Hippocampal formation (tissue), 2 donors: Measurements from ENCODE around the gene GLUD1.
"Not testable (repeated sequence)": the region's sequence is repeated elsewhere in the genome, so short reads cannot be mapped to it uniquely, and the experiment has no call there.

Source experiments
- DNase-seq, 2 donors: peaks; one replicate each; lab custom pipeline; 2025; lab: John Stamatoyannopoulos, UW

GLUD1 gene

GRCh38 chr10:87045434-87045938, 49.2 kb downstream of the GLUD1 start:
- no peak for DNase-seq

- DNase-seq = not testable (repeated sequence)
These were observed 51.1 kb downstream of the GLUD1 start for GRCh38 chr10:87043579-87043978.

GRCh38 chr10:87038786-87039185, 55.9 kb downstream of the GLUD1 start:
- no peak for DNase-seq

- DNase-seq = no peak
These were observed 56.3 kb downstream of the GLUD1 start for GRCh38 chr10:87038286-87038717.

- no peak for DNase-seq
These were observed 58.0 kb downstream of the GLUD1 start for GRCh38 chr10:87036623-87037022.

GRCh38 chr10:87030912-87031635, 63.6 kb downstream of the GLUD1 start:
- DNase-seq = no peak

- DNase-seq = not testable (repeated sequence)
These were observed 64.2 kb downstream of the GLUD1 start for GRCh38 chr10:87030419-87030818.

- not testable (repeated sequence) for DNase-seq
These were observed 67.7 kb downstream of the GLUD1 start for GRCh38 chr10:87026747-87027508.

- DNase-seq = not testable (repeated sequence)
These were observed 69.2 kb downstream of the GLUD1 start for GRCh38 chr10:87025285-87025958.

GRCh38 chr10:87020056-87020455, 74.6 kb downstream of the GLUD1 start, which contains the start of gene FAM25A:
Gene FAM25A (plus strand): TSS chr10:87020294. CDS start chr10:87020325, 31 bp downstream.
- DNase-seq = not testable (repeated sequence)

GRCh38 chr10:87019504-87019903, 75.1 kb downstream of the GLUD1 start:
- not testable (repeated sequence) for DNase-seq

GRCh38 chr10:87019066-87019465, 75.6 kb downstream of the GLUD1 start:
- not testable (repeated sequence) for DNase-seq

GRCh38 chr10:87018127-87018526, 76.5 kb downstream of the GLUD1 start:
- not testable (repeated sequence) for DNase-seq

GRCh38 chr10:87014986-87015716, 79.5 kb downstream of the GLUD1 start:
- not testable (repeated sequence) for DNase-seq

- DNase-seq = not testable (repeated sequence)
These were observed 81.1 kb downstream of the GLUD1 start for GRCh38 chr10:87013528-87013927.

GRCh38 chr10:87009134-87009696, 85.4 kb downstream of the GLUD1 start:
- not testable (repeated sequence) for DNase-seq

- DNase-seq = not testable (repeated sequence)
These were observed 86.3 kb downstream of the GLUD1 start for GRCh38 chr10:87008303-87008702.

- DNase-seq = not testable (repeated sequence)
These were observed 87.0 kb downstream of the GLUD1 start for GRCh38 chr10:87007674-87008073.

- not testable (repeated sequence) for DNase-seq
These were observed 87.5 kb downstream of the GLUD1 start for GRCh38 chr10:87007124-87007523.

- DNase-seq = no peak
These were observed 94.2 kb downstream of the GLUD1 start for GRCh38 chr10:87000491-87000890.
